Lung microvascular endothelial cell (primary cell): Measurements from ENCODE around the gene TRMT44. TPM values are rescaled to one million over a fixed set of nuclear protein-coding genes. Genes with fewer than 3 reads are reported as not detected.
A peak's percentile ranks its signal among the peaks of the same experiment; 100 is the strongest.
"Not testable (repeated sequence)": the region's sequence is repeated elsewhere in the genome, so short reads cannot be mapped to it uniquely, and the experiment has no call there.

Experiments used
- DNase-seq, 2 donors: peaks; one replicate each; pipeline versions ENCODE4 v3.0.0 to v3.0.0-alpha.2; 2010; ENCODE audit warnings: low read depth in 2 of 2
- total RNA-seq: library from RNA; depleted of rRNA; stranded (reverse); fragments of >200 nt; gene quantifications from 2 replicates; pipeline ENCODE4 v1.2.1, GENCODE V29; 2014

Gene TRMT44
- total RNA-seq, 1 donor from 2014 or later = 9.9 TPM

DNA sequence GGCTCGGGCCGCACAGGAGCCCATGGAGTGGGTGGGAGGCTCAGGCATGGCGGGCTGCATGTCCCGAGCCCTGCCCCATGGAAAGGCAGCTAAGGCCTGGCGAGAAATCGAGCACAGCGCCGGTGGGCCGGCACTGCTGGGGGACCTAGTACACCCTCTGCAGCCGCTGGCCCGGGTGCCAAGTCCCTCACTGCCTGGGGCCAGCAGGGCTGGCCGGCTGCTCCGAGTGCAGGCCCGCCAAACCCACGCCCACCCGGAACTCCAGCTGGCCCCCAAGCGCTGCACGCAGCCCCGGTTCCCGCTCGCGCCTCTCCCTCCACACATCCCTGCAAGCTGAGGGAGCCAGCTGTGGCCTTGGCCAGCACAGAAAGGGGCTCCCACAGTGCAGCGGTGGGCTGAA lies 50.9 kb downstream of the TRMT44 start:
- not testable (repeated sequence) for DNase-seq

DNA sequence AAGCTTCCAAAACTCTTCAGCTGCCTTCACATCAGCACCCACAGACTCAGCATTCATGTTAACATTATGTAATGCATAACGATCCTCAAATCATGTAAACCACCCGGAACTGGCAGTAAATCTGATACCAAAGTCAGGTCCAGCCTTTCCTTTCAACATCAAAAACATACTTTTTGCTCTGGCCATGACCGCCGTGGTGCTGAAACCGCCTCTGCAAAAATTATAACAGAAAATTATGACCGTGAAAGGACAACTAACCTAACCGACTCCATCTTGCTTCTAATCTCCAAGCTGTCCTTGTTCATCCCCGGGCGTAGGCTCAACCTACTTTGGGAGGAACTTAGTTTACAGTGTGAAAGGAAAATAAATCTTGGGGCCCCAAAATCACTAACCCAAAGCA lies 51.6 kb downstream of the TRMT44 start:
- no peak for DNase-seq

DNA sequence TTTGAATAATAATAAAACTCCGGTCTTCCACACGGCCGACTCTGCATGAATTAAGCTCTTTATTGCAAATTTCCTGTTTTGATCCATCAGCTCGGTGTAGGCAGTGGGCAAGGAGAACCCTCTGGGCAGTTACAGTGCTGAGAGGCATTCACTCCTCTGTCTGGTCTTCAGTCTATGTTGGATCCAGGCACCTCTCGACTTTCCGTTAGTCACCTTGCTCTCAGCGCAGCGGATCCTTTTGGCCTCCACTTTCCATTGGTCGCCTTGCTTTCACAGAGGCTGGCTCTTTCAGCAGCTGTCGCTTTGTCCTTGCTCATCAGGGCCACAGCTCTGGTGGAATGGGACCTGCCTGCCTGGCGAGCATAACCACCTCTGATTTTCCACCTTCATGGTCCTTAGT lies 52.9 kb downstream of the TRMT44 start:
- no peak for DNase-seq

- DNase-seq = no peak
These were observed 53.6 kb downstream of the TRMT44 start for GRCh38 chr4:8494218-8494617.

GRCh38 chr4:8494983-8495548 lies 54.5 kb downstream of the TRMT44 start:
- no peak for DNase-seq

DNA sequence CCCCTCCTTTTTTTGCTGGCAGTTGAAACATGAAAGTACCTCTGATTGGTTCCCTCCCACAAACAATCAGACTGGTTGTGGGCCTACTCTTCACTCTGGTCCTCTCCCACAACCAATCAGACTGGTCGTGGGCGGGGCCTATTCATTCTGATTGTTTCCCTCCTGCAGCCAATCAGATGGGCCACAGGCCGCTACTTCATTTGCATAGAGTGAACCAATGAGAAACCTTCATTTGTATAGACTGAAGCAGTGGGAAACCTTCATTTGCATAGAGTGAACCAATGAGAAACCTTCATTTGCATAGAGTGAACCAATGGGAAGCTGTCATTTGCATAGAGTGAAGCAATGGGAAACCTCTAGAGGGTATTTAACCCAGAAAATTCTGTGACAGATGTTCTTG lies 55.2 kb downstream of the TRMT44 start:
- no peak for DNase-seq

DNA sequence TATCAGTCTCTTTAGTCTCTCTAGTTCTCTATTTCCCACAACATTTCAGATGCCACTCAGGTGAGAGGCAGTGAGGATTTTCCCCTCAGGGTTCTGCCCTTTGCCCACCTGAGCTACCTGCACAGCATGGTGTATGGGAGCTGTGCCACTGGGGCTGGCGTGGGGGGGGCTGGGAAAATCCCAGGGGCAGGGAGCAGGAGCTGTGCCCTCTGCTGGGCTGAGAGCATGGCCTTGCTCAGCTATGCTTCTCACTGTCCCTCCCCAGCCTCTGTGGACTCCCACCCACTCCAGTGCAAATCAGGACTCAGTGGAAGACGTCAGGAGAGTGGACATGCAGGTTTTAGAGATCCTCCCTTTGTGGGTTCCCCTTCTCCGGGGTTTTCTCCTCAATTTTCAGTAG lies 57.2 kb downstream of the TRMT44 start:
- DNase-seq = no peak

GRCh38 chr4:8500966-8501365 lies 60.4 kb downstream of the TRMT44 start:
- no peak for DNase-seq

- DNase-seq = no peak
These were observed 61.2 kb downstream of the TRMT44 start for GRCh38 chr4:8501781-8502180.

DNA sequence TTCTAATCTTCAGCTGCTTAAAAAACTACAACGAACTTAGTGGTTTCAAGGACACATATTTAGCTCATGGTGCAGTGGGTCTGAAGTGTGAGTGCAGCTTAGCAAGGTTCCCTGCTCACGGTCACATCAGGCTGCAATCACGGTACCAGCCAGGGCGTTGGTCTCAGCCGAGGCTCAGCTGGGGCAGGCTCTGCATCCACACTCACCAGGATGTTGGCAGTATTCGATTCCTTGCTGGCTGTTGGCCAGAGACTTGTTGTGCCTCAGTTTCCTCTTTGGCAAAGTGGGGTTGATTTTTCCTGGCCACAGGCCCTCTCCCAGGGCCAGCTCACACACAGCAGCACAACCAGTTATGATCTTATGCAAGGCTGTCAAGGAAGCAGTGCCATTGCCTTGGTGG lies 61.8 kb downstream of the TRMT44 start:
- DNase-seq = no peak

GRCh38 chr4:8502836-8503585 lies 62.4 kb downstream of the TRMT44 start:
- no peak for DNase-seq

GRCh38 chr4:8503801-8504200 lies 63.2 kb downstream of the TRMT44 start:
- no peak for DNase-seq

- DNase-seq = peak in 1 of 2 donors; percentile 57
These were observed 63.9 kb downstream of the TRMT44 start for GRCh38 chr4:8504279-8505007.

GRCh38 chr4:8505229-8505628 lies 64.7 kb downstream of the TRMT44 start:
- DNase-seq = no peak

- no peak for DNase-seq
These were observed 65.4 kb downstream of the TRMT44 start for GRCh38 chr4:8506006-8506372.

GRCh38 chr4:8506373-8507195 lies 66.0 kb downstream of the TRMT44 start:
- no peak for DNase-seq

DNA sequence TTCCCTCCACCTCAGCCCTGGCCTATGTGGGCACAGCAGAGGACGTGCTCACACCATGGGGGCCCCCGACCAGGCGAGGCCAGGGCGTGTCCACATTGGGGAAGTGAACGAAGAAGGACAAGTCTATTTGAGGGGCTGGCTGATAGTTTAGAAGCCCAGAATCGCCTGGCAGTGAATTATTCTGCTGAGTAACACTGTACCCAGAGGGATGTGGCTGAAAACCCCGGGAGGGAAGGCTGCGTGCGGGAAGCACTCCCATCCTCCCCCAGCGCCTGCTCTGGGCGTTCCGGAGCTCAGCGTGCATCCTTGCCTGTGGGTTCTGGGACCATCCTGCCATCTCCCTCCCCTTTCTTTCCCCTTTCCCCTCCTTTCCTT lies 66.6 kb downstream of the TRMT44 start:
- no peak for DNase-seq

DNA sequence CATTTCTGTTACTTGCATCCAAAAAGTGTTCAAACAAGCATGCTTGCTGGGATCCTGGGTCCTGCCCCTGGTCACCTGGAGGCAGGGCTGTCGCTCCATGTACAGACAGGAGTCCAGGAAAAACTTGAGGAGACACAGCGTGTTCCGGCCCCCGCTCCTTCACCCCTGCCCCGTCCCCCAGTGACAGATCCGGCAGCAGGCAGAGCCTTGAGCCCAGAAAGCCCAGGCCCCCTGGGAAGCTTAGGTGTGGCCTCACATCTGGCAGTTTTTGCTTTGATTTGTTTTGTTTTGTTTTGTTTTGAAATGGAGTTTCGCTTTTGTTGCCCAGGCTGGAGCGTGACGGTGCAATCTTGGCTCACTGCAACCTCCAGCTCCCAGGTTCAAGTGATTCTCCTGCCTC lies 67.0 kb downstream of the TRMT44 start:
- DNase-seq = no peak

DNA sequence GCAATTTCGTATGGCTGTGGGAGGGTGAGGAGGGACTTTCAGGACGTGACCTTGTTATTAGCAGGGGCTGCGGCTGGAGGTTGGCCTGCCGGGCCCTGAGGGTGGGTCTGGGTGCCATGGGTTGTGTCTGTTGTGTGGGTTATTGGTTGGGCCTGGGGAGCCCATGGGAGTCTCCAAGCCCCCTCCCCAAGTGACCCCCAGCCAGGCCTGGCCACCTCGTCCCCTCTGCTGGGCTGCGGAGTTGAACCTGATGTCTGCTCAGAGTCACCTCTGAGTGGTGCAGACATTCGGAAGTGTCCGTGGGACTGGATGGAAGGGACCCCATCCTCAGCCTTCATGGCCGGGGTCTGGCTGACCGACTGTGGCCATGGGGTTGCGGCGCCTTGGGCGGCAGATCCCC lies 67.7 kb downstream of the TRMT44 start:
- DNase-seq = no peak

DNA sequence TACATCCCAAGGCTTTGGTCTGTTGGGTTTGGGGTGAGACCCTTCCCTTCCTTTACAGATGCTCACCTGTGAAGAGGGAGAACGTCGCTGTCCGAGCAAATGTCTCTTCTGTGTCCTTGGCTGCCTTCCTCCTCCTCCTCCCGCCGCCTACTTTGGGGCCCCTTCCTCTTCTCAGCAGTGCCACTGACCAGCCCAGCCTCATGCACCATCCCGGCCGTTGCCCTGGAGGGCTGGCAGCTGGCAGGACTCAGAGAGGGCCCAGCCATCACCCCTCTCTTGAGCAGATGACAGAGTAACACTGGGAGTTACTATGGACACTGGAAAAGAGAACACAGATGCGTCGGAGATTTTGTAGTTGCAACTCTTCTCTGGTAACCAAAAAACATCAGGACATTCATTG lies 68.2 kb downstream of the TRMT44 start:
- DNase-seq = no peak

GRCh38 chr4:8509311-8509950 lies 68.9 kb downstream of the TRMT44 start:
- DNase-seq = no peak

GRCh38 chr4:8510191-8510590 lies 69.6 kb downstream of the TRMT44 start:
- DNase-seq = no peak
